Bronchial epithelial cell (primary cell): ENCODE data around the gene FOXN3. TPM values are rescaled to one million over a fixed set of nuclear protein-coding genes. Genes with fewer than 3 reads are reported as not detected.

Experiments
- DNase-seq: peaks from one replicate; pipeline ENCODE4 v3.0.0-alpha.2; 2010; ENCODE audit warnings: low read depth
- FAIRE-seq: peaks from 2 replicates; lab custom pipeline; 2011; peaks lifted over from hg19 to GRCh38; lab: Jason Lieb, UNC
- H3K27me3 ChIP-seq: 2 replicates; pipeline ENCODE4 v1.5.1; 2011; ENCODE audit warnings: low read length; ENCODE audit not compliant: control insufficient read depth, insufficient read depth
- H3K36me3 ChIP-seq: 2 replicates; pipeline ENCODE4 v1.5.1; 2011; ENCODE audit warnings: low read length; ENCODE audit not compliant: control insufficient read depth, insufficient read depth
- H3K4me3 ChIP-seq: 2 replicates; pipeline ENCODE4 v1.5.1; 2011; ENCODE audit warnings: mild to moderate bottlenecking, low read depth, low read length, control low read depth
- CTCF ChIP-seq: IDR thresholded peaks from 2 replicates; pipeline ENCODE4 v1.5.1; 2011; ENCODE audit warnings: mild to moderate bottlenecking, moderate library complexity, low read length, control low read depth, inconsistent platforms; ENCODE audit not compliant: insufficient read depth, severe bottlenecking
- total RNA-seq: library from RNA; depleted of rRNA; stranded (reverse); fragments of >200 nt; gene quantifications from 2 replicates; pipeline ENCODE4 v1.2.1, GENCODE V29; 2014

The FOXN3 gene
- total RNA-seq, 1 donor from 2014 or later: 5.8 TPM

GRCh38 chr14:89352976-89353765 lies 63.9 kb downstream of the FOXN3 start:
- H3K27me3 ChIP-seq: no peaks in the 10 kb centered on the region
- no peak for DNase-seq
- no peak overlapping the region for H3K4me3 ChIP-seq
- TF ChIP-seq CTCF: no peak
- no peak for FAIRE-seq
- H3K36me3 ChIP-seq: peaks cover 4% of the 10 kb centered on the region

GRCh38 chr14:89351516-89352404 lies 65.3 kb downstream of the FOXN3 start:
- no peak for TF ChIP-seq CTCF
- no peak for DNase-seq
- Histone ChIP-seq H3K36me3 (peaks cover 4% of the 10 kb centered on the region), H3K27me3 (no peaks in the 10 kb centered on the region), H3K4me3 (no peak overlapping the region)
- FAIRE-seq: no peak

GRCh38 chr14:89351221-89351515 lies 65.9 kb downstream of the FOXN3 start:
- FAIRE-seq (no peak), DNase-seq (no peak)
- no peak overlapping the region for H3K4me3 ChIP-seq
- no peak for TF ChIP-seq CTCF
- H3K36me3 ChIP-seq: peaks cover 4% of the 10 kb centered on the region
- H3K27me3 ChIP-seq: no peaks in the 10 kb centered on the region

GRCh38 chr14:89350152-89350551 lies 66.9 kb downstream of the FOXN3 start:
- Histone ChIP-seq H3K27me3 (no peaks in the 10 kb centered on the region), H3K36me3 (peaks cover 4% of the 10 kb centered on the region), H3K4me3 (no peak overlapping the region)
- DNase-seq (no peak), FAIRE-seq (no peak)
- TF ChIP-seq CTCF: no peak

- Histone ChIP-seq H3K27me3 (no peaks in the 10 kb centered on the region), H3K4me3 (no peak overlapping the region), H3K36me3 (peaks cover 4% of the 10 kb centered on the region)
- FAIRE-seq (no peak), DNase-seq (no peak)
- no peak for TF ChIP-seq CTCF
These were observed 67.6 kb downstream of the FOXN3 start for GRCh38 chr14:89349171-89350008.
